ENCODE measurements around the gene ASL. TPM values are rescaled to one million over a fixed set of nuclear protein-coding genes. Genes with fewer than 3 reads are reported as not detected.
"Not testable (repeated sequence)": the region's sequence is repeated elsewhere in the genome, so short reads cannot be mapped to it uniquely, and the experiment has no call there.

Gene ASL
- total RNA-seq, 2 experiments from 2014 or later: 12.7 to 18.5 TPM

- ATAC-seq (peak; percentile 43), DNase-seq (no peak)
- no peaks in the 10 kb centered on the region for H3K9me3 Mint-ChIP-seq (ENCODE audit: low read depth)
- peak overlapping the region; percentile 78 for H3K27ac Mint-ChIP-seq
- H3K36me3 Mint-ChIP-seq (ENCODE audit: low read depth): peaks cover 6% of the 10 kb centered on the region
- ChIA-PET CTCF (interaction anchor here (0.9 kb wide), 1 partner anchor 11 kb away, joined by 3 read pairs; the partner anchor contains the start of gene CRCP), POLR2A (interaction anchor here (0.6 kb wide), 3 partner anchors 8 to 377 kb away, joined by 3 to 9 read pairs (median 7); no protein-coding TSS in a partner anchor)
- H3K27me3 Mint-ChIP-seq: no peaks in the 10 kb centered on the region
- no peak overlapping the region for H3K4me3 Mint-ChIP-seq
- peaks cover 42% of the 10 kb centered on the region for H3K4me1 Mint-ChIP-seq
- intact Hi-C loops (cut with DNase I, micrococcal nuclease): no loop called here
Measured at GRCh38 chr7:66125052-66125694, 49.6 kb downstream of the ASL start.

GRCh38 chr7:66125781-66126352, 50.2 kb downstream of the ASL start:
- peak; percentile 81 for ATAC-seq
- ChIA-PET CTCF (interaction anchor here (0.9 kb wide), 1 partner anchor 11 kb away, joined by 3 read pairs; the partner anchor contains the start of gene CRCP), POLR2A (interaction anchor here (0.6 kb wide), 2 partner anchors 7 to 51 kb away, joined by 7 to 9 read pairs; no protein-coding TSS in a partner anchor)
- peaks cover 11% of the 10 kb centered on the region for H3K36me3 Mint-ChIP-seq (ENCODE audit: low read depth)
- intact Hi-C loops (cut with DNase I, micrococcal nuclease); H3K9me3 Mint-ChIP-seq (ENCODE audit: low read depth); DNase-seq; H3K27me3 Mint-ChIP-seq; H3K4me3 Mint-ChIP-seq: not testable (repeated sequence)
- H3K27ac Mint-ChIP-seq: peak overlapping the region; percentile 78
- H3K4me1 Mint-ChIP-seq: peaks cover 39% of the 10 kb centered on the region

GRCh38 chr7:66127172-66127571, 51.6 kb downstream of the ASL start:
- not testable (repeated sequence) for H3K4me3 Mint-ChIP-seq

GRCh38 chr7:66138994-66139752, 63.6 kb downstream of the ASL start:
- no peak overlapping the region for H3K4me3 Mint-ChIP-seq
- intact Hi-C loops (cut with DNase I, micrococcal nuclease): no loop called here
- no peaks in the 10 kb centered on the region for H3K4me1 Mint-ChIP-seq
- no peaks in the 10 kb centered on the region for H3K9me3 Mint-ChIP-seq (ENCODE audit: low read depth)
- no peaks in the 10 kb centered on the region for H3K27me3 Mint-ChIP-seq
- DNase-seq (no peak), ATAC-seq (no peak)
- no peak overlapping the region for H3K27ac Mint-ChIP-seq
- ChIA-PET POLR2A (no interaction called here), CTCF (interaction anchor here (0.8 kb wide), 1 partner anchor 99 kb away, joined by 3 read pairs; no protein-coding TSS in a partner anchor)
- peaks cover 70% of the 10 kb centered on the region for H3K36me3 Mint-ChIP-seq (ENCODE audit: low read depth)

More at GRCh38 chr7:66127172-66127571, 51.6 kb downstream of the ASL start:
- ATAC-seq; CTCF ChIA-PET; intact Hi-C loops (cut with DNase I, micrococcal nuclease); H3K27me3 Mint-ChIP-seq; POLR2A ChIA-PET; DNase-seq; H3K9me3 Mint-ChIP-seq (ENCODE audit: low read depth): not testable (repeated sequence)
- peaks cover 20% of the 10 kb centered on the region for H3K36me3 Mint-ChIP-seq (ENCODE audit: low read depth)
- peaks cover 34% of the 10 kb centered on the region for H3K4me1 Mint-ChIP-seq
- H3K27ac Mint-ChIP-seq: peak overlapping the region; percentile 6

- H3K4me1 Mint-ChIP-seq: no peaks in the 10 kb centered on the region
- ATAC-seq (no peak), DNase-seq (no peak)
- ChIA-PET POLR2A (no interaction called here), CTCF (interaction anchor here (0.9 kb wide), 1 partner anchor 111 kb away, joined by 3 read pairs; no protein-coding TSS in a partner anchor)
- peak overlapping the region; percentile 4 for H3K27ac Mint-ChIP-seq
- H3K9me3 Mint-ChIP-seq (ENCODE audit: low read depth): no peaks in the 10 kb centered on the region
- intact Hi-C loops (cut with DNase I, micrococcal nuclease): no loop called here
- no peak overlapping the region for H3K4me3 Mint-ChIP-seq
- H3K36me3 Mint-ChIP-seq (ENCODE audit: low read depth): peaks cover 66% of the 10 kb centered on the region
- no peaks in the 10 kb centered on the region for H3K27me3 Mint-ChIP-seq
Measured at GRCh38 chr7:66140924-66141323, 65.3 kb downstream of the ASL start.

- no peak overlapping the region for H3K4me3 Mint-ChIP-seq
- DNase-seq (no peak), ATAC-seq (no peak)
- ChIA-PET CTCF (no interaction called here), POLR2A (no interaction called here)
- H3K36me3 Mint-ChIP-seq (ENCODE audit: low read depth): peaks cover 66% of the 10 kb centered on the region
- intact Hi-C loops (cut with DNase I, micrococcal nuclease): no loop called here
- no peaks in the 10 kb centered on the region for H3K9me3 Mint-ChIP-seq (ENCODE audit: low read depth)
- no peak overlapping the region for H3K27ac Mint-ChIP-seq
- no peaks in the 10 kb centered on the region for H3K27me3 Mint-ChIP-seq
- H3K4me1 Mint-ChIP-seq: peaks cover 4% of the 10 kb centered on the region
Measured at GRCh38 chr7:66142334-66142733, 66.7 kb downstream of the ASL start.

GRCh38 chr7:66142996-66143395, 67.4 kb downstream of the ASL start:
- H3K27me3 Mint-ChIP-seq: no peaks in the 10 kb centered on the region
- H3K4me1 Mint-ChIP-seq: peaks cover 10% of the 10 kb centered on the region
- H3K4me3 Mint-ChIP-seq: no peak overlapping the region
- ChIA-PET CTCF (no interaction called here), POLR2A (no interaction called here)
- ATAC-seq: no peak
- H3K36me3 Mint-ChIP-seq (ENCODE audit: low read depth): peaks cover 67% of the 10 kb centered on the region
- no peak overlapping the region for H3K27ac Mint-ChIP-seq
- intact Hi-C loops (cut with DNase I, micrococcal nuclease): no loop called here
- H3K9me3 Mint-ChIP-seq (ENCODE audit: low read depth): no peaks in the 10 kb centered on the region
- DNase-seq: no peak

Other genes starting within 250 kb of the ASL start
- gene VKORC1L1, start 202.7 kb upstream of the ASL start, total RNA-seq: 10 to 100 TPM; 16.5 to 17.6 TPM
- gene GUSB, start 93.6 kb upstream of the ASL start, total RNA-seq: 10 to 100 TPM; 41.8 to 43.2 TPM
- gene CRCP, start 39.0 kb downstream of the ASL start, total RNA-seq: 10 to 100 TPM; 24.5 to 27.2 TPM
- 1 to 10 TPM; 1.0 to 1.1 TPM for gene TPST1, start 129.5 kb downstream of the ASL start, total RNA-seq